IMR-90 (cell line): ENCODE data around the gene MSI2. TPM values are rescaled to one million over a fixed set of nuclear protein-coding genes. Genes with fewer than 3 reads are reported as not detected.

ENCODE experiments used
- ATAC-seq: fragments of 200-7000 bp; cut with Tn5 transposase; 2 replicates; pipeline ENCODE4 v1.9.1; 2020; ENCODE audit warnings: low read depth, mild to moderate bottlenecking, moderate library complexity
- BruUV-seq: library from RNA; stranded (reverse); fragments of 400-500 nt; replicated peaks from 2 replicates; lab custom pipeline; 2021; lab: Mats Ljungman, UMichigan
- CTCF ChIA-PET: fragments of 300-600 bp; formaldehyde crosslinking; extraction: SDS; loops from one replicate; lab custom pipeline; 2021; ENCODE audit warnings: antibody characterized with exemption; lab: Yijun Ruan, JAX
- POLR2A ChIA-PET: fragments of 300-600 bp; sonication (Branson Sonifier 250); formaldehyde crosslinking; loops from one replicate; lab custom pipeline; 2022; ENCODE audit warnings: antibody characterized with exemption; ENCODE audit not compliant: unreplicated experiment; lab: Charles Lee
- DNase-seq: peaks from one replicate; pipeline ENCODE4 v3.0.0; 2013
- H2AFZ ChIP-seq: replicated peaks from 2 replicates; pipeline ENCODE3; 2013; ENCODE audit warnings: low read length, mild to moderate bottlenecking; ENCODE audit not compliant: poor library complexity
- H2AK5ac ChIP-seq: 2 replicates; pipeline ENCODE4 v1.6.1; 2013; ENCODE audit warnings: low read depth, low read length, inconsistent platforms
- H2AK9ac ChIP-seq: replicated peaks from 2 replicates; pipeline ENCODE3; 2013; ENCODE audit warnings: mild to moderate bottlenecking, low read depth, low read length, moderate library complexity; ENCODE audit not compliant: poor library complexity
- H2BK120ac ChIP-seq: 2 replicates; pipeline ENCODE4 v1.6.1; 2013; ENCODE audit warnings: low read depth, low read length, inconsistent platforms
- H2BK15ac ChIP-seq: 3 replicates; pipeline ENCODE4 v1.6.1; 2013; ENCODE audit warnings: low read depth, low read length, inconsistent platforms
- H2BK20ac ChIP-seq: 2 replicates; pipeline ENCODE4 v1.6.1; 2013; ENCODE audit warnings: low read depth, mild to moderate bottlenecking, inconsistent platforms, low read length, moderate library complexity
- H2BK5ac ChIP-seq: 2 replicates; pipeline ENCODE4 v1.6.1; 2013; ENCODE audit warnings: mild to moderate bottlenecking, low read depth, low read length, inconsistent platforms; ENCODE audit not compliant: poor library complexity, severe bottlenecking
- H3K14ac ChIP-seq: replicated peaks from 2 replicates; pipeline ENCODE4 v1.6.1; 2013; ENCODE audit warnings: low read depth, low read length, inconsistent platforms
- H3K18ac ChIP-seq: 2 replicates; pipeline ENCODE4 v1.6.1; 2013; ENCODE audit warnings: low read depth, low read length, control low read depth
- H3K23ac ChIP-seq: 2 replicates; pipeline ENCODE4 v1.6.1; 2013; ENCODE audit warnings: low read depth, low read length, inconsistent platforms
- H3K27ac ChIP-seq: 2 replicates; pipeline ENCODE4 v1.5.1; 2013; ENCODE audit warnings: mild to moderate bottlenecking, control low read depth, low read length; ENCODE audit not compliant: insufficient read depth
- H3K27me3 ChIP-seq: 2 replicates; pipeline ENCODE4 v1.6.1; 2013; ENCODE audit warnings: low read length; ENCODE audit not compliant: control insufficient read depth, insufficient read depth
- H3K36me3 ChIP-seq: 2 replicates; pipeline ENCODE4 v1.6.1; 2013; ENCODE audit warnings: low read length, mixed read lengths; ENCODE audit not compliant: control insufficient read depth, insufficient read depth
- H3K4ac ChIP-seq: 2 replicates; pipeline ENCODE4 v1.6.1; 2013; ENCODE audit warnings: low read depth, low read length, inconsistent platforms
- H3K4me1 ChIP-seq: 2 replicates; pipeline ENCODE4 v1.6.1; 2013; ENCODE audit warnings: low read length, mixed read lengths; ENCODE audit not compliant: control insufficient read depth, insufficient read depth
- H3K4me2 ChIP-seq: 2 replicates; pipeline ENCODE4 v1.6.1; 2013; ENCODE audit warnings: low read depth, mild to moderate bottlenecking, control low read depth, low read length, moderate library complexity
- H3K4me3 ChIP-seq: 2 replicates; pipeline ENCODE4 v1.5.1; 2013; ENCODE audit warnings: low read depth, mild to moderate bottlenecking, control low read depth, low read length, moderate library complexity; ENCODE audit not compliant: insufficient read depth
- H3K56ac ChIP-seq: 2 replicates; pipeline ENCODE4 v1.6.1; 2013; ENCODE audit warnings: low read length, inconsistent platforms; ENCODE audit not compliant: insufficient read depth; ENCODE audit errors: extremely low read depth
- H3K79me1 ChIP-seq, 2 experiments: 2 replicates each; pipeline ENCODE4 v1.6.1; 2013; ENCODE audit warnings: low read length in 2 of 2, inconsistent platforms in 1 of 2, low read depth in 1 of 2
- H3K9ac ChIP-seq: 2 replicates; pipeline ENCODE4 v1.6.1; 2013; ENCODE audit warnings: low read depth, low read length, control low read depth
- H3K9me1 ChIP-seq: 2 replicates; pipeline ENCODE4 v1.6.1; 2013; ENCODE audit warnings: low read length, inconsistent platforms; ENCODE audit not compliant: insufficient read depth
- H3K9me3 ChIP-seq: 2 replicates; pipeline ENCODE4 v1.6.1; 2013; ENCODE audit warnings: low read length; ENCODE audit not compliant: control insufficient read depth, insufficient read depth
- H4K20me1 ChIP-seq: 2 replicates; pipeline ENCODE4 v1.6.1; 2013; ENCODE audit warnings: low read length, inconsistent platforms; ENCODE audit not compliant: insufficient read depth
- H4K5ac ChIP-seq: 2 replicates; pipeline ENCODE4 v1.6.1; 2013; ENCODE audit warnings: mild to moderate bottlenecking, low read depth, low read length, control low read depth
- H4K8ac ChIP-seq, 2 experiments: 2 replicates each; pipeline ENCODE4 v1.6.1; 2013; ENCODE audit warnings: low read depth in 2 of 2, low read length in 2 of 2, control low read depth in 1 of 2, inconsistent platforms in 1 of 2
- H4K91ac ChIP-seq: 2 replicates; pipeline ENCODE4 v1.6.1; 2013; ENCODE audit warnings: low read depth, low read length, inconsistent platforms; ENCODE audit not compliant: insufficient read depth
- CEBPB ChIP-seq: IDR thresholded peaks from 2 replicates; pipeline ENCODE4 v1.6.1; 2012; ENCODE audit warnings: low read depth, low read length, improper control_type of control experiment
- CHD1 ChIP-seq: IDR thresholded peaks from 2 replicates; pipeline ENCODE4 v1.6.1; 2012; ENCODE audit warnings: low read depth, low read length, improper control_type of control experiment
- CTCF ChIP-seq: conservative IDR thresholded peaks from 2 replicates; pipeline ENCODE4 v1.5.1; 2012; ENCODE audit warnings: mild to moderate bottlenecking, low read depth, low read length, improper control_type of control experiment
- ELK1 ChIP-seq: fragments of 150-350 bp; IDR thresholded peaks from 2 replicates; pipeline ENCODE4 v1.6.1; 2016; ENCODE audit warnings: low read depth, mild to moderate bottlenecking, low read length, moderate library complexity, borderline replicate concordance
- MAFK ChIP-seq: IDR thresholded peaks from 2 replicates; pipeline ENCODE4 v1.6.1; 2012; ENCODE audit warnings: low read depth, low read length, improper control_type of control experiment
- NFE2L2 ChIP-seq: fragments of 150-350 bp; IDR thresholded peaks from 2 replicates; pipeline ENCODE4 v1.6.1; 2016; ENCODE audit warnings: low read depth, mild to moderate bottlenecking, low read length
- POLR2A ChIP-seq: IDR thresholded peaks from 2 replicates; pipeline ENCODE4 v1.6.1; 2012; ENCODE audit warnings: mild to moderate bottlenecking, low read depth, low read length
- RCOR1 ChIP-seq: IDR thresholded peaks from 2 replicates; pipeline ENCODE4 v1.6.1; 2012; ENCODE audit warnings: mild to moderate bottlenecking, low read length, improper control_type of control experiment; ENCODE audit not compliant: insufficient replicate concordance
- RFX5 ChIP-seq: IDR thresholded peaks from 2 replicates; pipeline ENCODE4 v1.8.0; 2012; ENCODE audit warnings: low read depth, mild to moderate bottlenecking, low read length, moderate library complexity
- SMC3 ChIP-seq: fragments of 150-350 bp; IDR thresholded peaks from 2 replicates; pipeline ENCODE4 v1.6.1; 2016; ENCODE audit warnings: low read depth, mild to moderate bottlenecking, antibody characterized with exemption, low read length, moderate library complexity
- USF2 ChIP-seq: fragments of 150-350 bp; IDR thresholded peaks from 2 replicates; pipeline ENCODE4 v1.6.1; 2017; ENCODE audit warnings: mild to moderate bottlenecking, antibody characterized with exemption, low read length, low read depth
- WGBS, 2 experiments: methylation state at CpG; one replicate each; pipeline versions ENCODE4 v1.1.5 to v1.1.7; 2013; ENCODE audit warnings: missing lambda C conversion rate in 2 of 2; ENCODE audit not compliant: insufficient read length in 1 of 2; ENCODE audit errors: extremely low coverage in 2 of 2; 5-methylcytosine and 5-hydroxymethylcytosine counted together
- dilution Hi-C: fragments of 300-500 bp; cut with HindIII; formaldehyde crosslinking; loops from one replicate; pipeline ENCODE4 v1.14.3; 2018; ENCODE audit warnings: low sequenced_read_pairs; ENCODE audit not compliant: unreplicated experiment
- in situ Hi-C: fragments of 300-500 bp; cut with MboI; formaldehyde crosslinking; loops from 3 replicates; pipeline ENCODE4 v1.14.3; 2019; ENCODE audit warnings: low sequenced_read_pairs, inconsistent platforms, mixed read lengths
- intact Hi-C: fragments of 100-400 bp; cut with micrococcal nuclease; formaldehyde crosslinking; loops from 2 replicates; pipeline ENCODE4 v1.10.0; 2022
- polyA plus RNA-seq, 3 experiments: library from polyadenylated mRNA; depleted of rRNA; stranded (reverse); fragments of >200 nt; gene quantifications; 2 replicates each; pipeline ENCODE4 v1.2.3, GENCODE V29; 2012; ENCODE audit warnings: low replicate concordance in 1 of 3
- total RNA-seq: library from RNA; depleted of rRNA; stranded (reverse); fragments of >200 nt; gene quantifications from 2 replicates; pipeline ENCODE4 v1.2.3, GENCODE V29; 2012

The MSI2 gene
- total and polyA plus RNA-seq, 2 of the 4 experiments (the other 2 are of a cell fraction): 13.0 to 16.0 TPM

GRCh38 chr17:57324060-57324459 is 67.7 kb downstream of the MSI2 start:
- TF ChIP-seq CTCF (no peak), NFE2L2 (no peak), POLR2A (no peak), RCOR1 (no peak), USF2 (no peak), ELK1 (no peak), MAFK (no peak), RFX5 (no peak), SMC3 (no peak), CHD1 (no peak), CEBPB (no peak)
- no peak overlapping the region for H3K4ac ChIP-seq
- H4K91ac ChIP-seq: no peak overlapping the region
- H2AK5ac ChIP-seq: no peak overlapping the region
- no peak overlapping the region for H4K8ac ChIP-seq
- ATAC-seq (no peak), DNase-seq (no peak)
- H3K9me3 ChIP-seq: no peaks in the 10 kb centered on the region
- no peak overlapping the region for H3K4me3 ChIP-seq
- no peak overlapping the region for H2AK9ac ChIP-seq
- no peak overlapping the region for H3K9ac ChIP-seq
- no peak overlapping the region for H3K56ac ChIP-seq
- H3K23ac ChIP-seq: no peak overlapping the region
- H2BK15ac ChIP-seq: no peak overlapping the region
- H3K18ac ChIP-seq: no peak overlapping the region
- POLR2A ChIA-PET: no interaction called here
- no peaks in the 10 kb centered on the region for H3K4me1 ChIP-seq
- peaks cover 8% of the 10 kb centered on the region; the same call in 1 of the 2 replicates for H3K9me1 ChIP-seq
- H3K36me3 ChIP-seq: peaks cover 2% of the 10 kb centered on the region; the same call in 1 of the 2 replicates
- no peak overlapping the region for H3K4me2 ChIP-seq
- H2BK120ac ChIP-seq: no peak overlapping the region
- dilution Hi-C loops: no loop called here
- no peak overlapping the region for H4K5ac ChIP-seq
- H3K14ac ChIP-seq: no peak overlapping the region
- no peak overlapping the region for H2BK5ac ChIP-seq
- no peak overlapping the region for H3K27ac ChIP-seq
- no peaks in the 10 kb centered on the region for H3K27me3 ChIP-seq
- 100% methylated on average over 2 of the region's 13 CpGs; no CpG with 5 or more reads in 1 of the 2 experiments for WGBS, 2 experiments
- intact Hi-C loops: no loop called here
- no peak overlapping the region for H2BK20ac ChIP-seq
- peaks cover 5% of the 10 kb centered on the region; the same call in 1 of the 2 replicates for H4K20me1 ChIP-seq
- CTCF ChIA-PET: no interaction called here
- BruUV-seq: no TSS peak
- peaks cover 3% of the 10 kb centered on the region in 2 experiments; a peak in 1 of 4 replicates for H3K79me1 ChIP-seq
- H2AFZ ChIP-seq: no peak overlapping the region
- in situ Hi-C loops: no loop called here
